Activated B cell treated with CpG ODN at 0.5 μM for 24 hours (primary cell): ENCODE data around the gene RAB11FIP2. TPM values are rescaled to one million over a fixed set of nuclear protein-coding genes. Genes with fewer than 3 reads are reported as not detected.

ENCODE experiments used
- ATAC-seq: fragments of 200-7000 bp; cut with Tn5 transposase; one replicate; pipeline ENCODE4 v1.10.0; 2021; ENCODE audit warnings: low read depth, mild to moderate bottlenecking, moderate library complexity
- CTCF ChIA-PET: fragments of 350-600 bp; sonication (Branson Sonifier 250); formaldehyde crosslinking; loops from one replicate; lab custom pipeline; 2021; ENCODE audit warnings: antibody characterized with exemption; lab: Charles Lee
- POLR2A ChIA-PET: fragments of 350-600 bp; sonication (Branson Sonifier 250); formaldehyde crosslinking; loops from one replicate; lab custom pipeline; 2021; ENCODE audit warnings: antibody characterized with exemption; lab: Charles Lee
- DNase-seq: peaks from one replicate; pipeline ENCODE4 v3.0.0; 2022
- H3K27ac Mint-ChIP-seq: one replicate; pipeline ENCODE4 v1.8.0; 2020; ENCODE audit warnings: mixed read lengths
- H3K27me3 Mint-ChIP-seq: one replicate; pipeline ENCODE4 v1.8.0; 2021; ENCODE audit warnings: mixed read lengths
- H3K36me3 Mint-ChIP-seq: one replicate; pipeline ENCODE4 v1.8.0; 2021; ENCODE audit warnings: low read depth, mixed read lengths
- H3K4me1 Mint-ChIP-seq: one replicate; pipeline ENCODE4 v1.8.0; 2021; ENCODE audit warnings: mixed read lengths
- H3K4me3 Mint-ChIP-seq: one replicate; pipeline ENCODE4 v1.8.0; 2020; ENCODE audit warnings: mild to moderate bottlenecking, mixed read lengths
- H3K9me3 Mint-ChIP-seq: one replicate; pipeline ENCODE4 v1.8.0; 2020; ENCODE audit warnings: mixed read lengths
- intact Hi-C: fragments of 100-400 bp; cut with micrococcal nuclease; formaldehyde crosslinking; loops from one replicate; pipeline ENCODE4 v1.15.1; 2024
- total RNA-seq: library from RNA; stranded (reverse); gene quantifications from 2 replicates; pipeline ENCODE4 v1.2.3, GENCODE V29; 2022
- TF ChIP-seq, protein P1 (sequence below): fragments of 200-600 bp; IDR thresholded peaks from one replicate; pipeline ENCODE4 v1.8.0; 2022; ENCODE audit warnings: antibody characterized with exemption, mild to moderate bottlenecking

RAB11FIP2 gene
- total RNA-seq, 1 donor from 2014 or later: 33.2 TPM

DNA sequence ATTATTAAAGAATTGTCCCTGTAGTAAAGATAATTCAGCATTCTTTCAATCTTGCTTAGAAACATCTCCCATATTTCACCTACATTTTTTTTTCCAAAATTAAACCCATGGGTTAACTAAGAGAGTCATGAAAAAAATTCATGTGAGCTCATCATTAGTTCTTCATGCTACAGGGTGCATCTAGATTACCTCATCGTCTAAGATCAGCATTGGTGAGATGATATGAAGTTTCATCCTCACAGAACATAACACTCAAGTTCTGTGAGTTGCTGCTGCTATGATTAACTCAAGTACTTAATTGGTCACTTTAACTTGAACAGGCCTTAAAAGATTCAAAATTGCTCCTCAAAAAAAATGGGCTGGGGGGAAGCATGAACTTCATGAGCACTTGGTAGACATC, 50.0 kb downstream of the RAB11FIP2 start:
- DNase-seq (no peak), ATAC-seq (no peak)
- CTCF ChIA-PET: no interaction called here
- TF ChIP-seq, protein P1, sequence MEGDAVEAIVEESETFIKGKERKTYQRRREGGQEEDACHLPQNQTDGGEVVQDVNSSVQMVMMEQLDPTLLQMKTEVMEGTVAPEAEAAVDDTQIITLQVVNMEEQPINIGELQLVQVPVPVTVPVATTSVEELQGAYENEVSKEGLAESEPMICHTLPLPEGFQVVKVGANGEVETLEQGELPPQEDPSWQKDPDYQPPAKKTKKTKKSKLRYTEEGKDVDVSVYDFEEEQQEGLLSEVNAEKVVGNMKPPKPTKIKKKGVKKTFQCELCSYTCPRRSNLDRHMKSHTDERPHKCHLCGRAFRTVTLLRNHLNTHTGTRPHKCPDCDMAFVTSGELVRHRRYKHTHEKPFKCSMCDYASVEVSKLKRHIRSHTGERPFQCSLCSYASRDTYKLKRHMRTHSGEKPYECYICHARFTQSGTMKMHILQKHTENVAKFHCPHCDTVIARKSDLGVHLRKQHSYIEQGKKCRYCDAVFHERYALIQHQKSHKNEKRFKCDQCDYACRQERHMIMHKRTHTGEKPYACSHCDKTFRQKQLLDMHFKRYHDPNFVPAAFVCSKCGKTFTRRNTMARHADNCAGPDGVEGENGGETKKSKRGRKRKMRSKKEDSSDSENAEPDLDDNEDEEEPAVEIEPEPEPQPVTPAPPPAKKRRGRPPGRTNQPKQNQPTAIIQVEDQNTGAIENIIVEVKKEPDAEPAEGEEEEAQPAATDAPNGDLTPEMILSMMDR: no peak
- intact Hi-C loops: no loop called here
- no peak overlapping the region for H3K4me3 Mint-ChIP-seq
- peaks cover 29% of the 10 kb centered on the region for H3K36me3 Mint-ChIP-seq
- H3K27me3 Mint-ChIP-seq: no peaks in the 10 kb centered on the region
- no peaks in the 10 kb centered on the region for H3K4me1 Mint-ChIP-seq
- no peak overlapping the region for H3K27ac Mint-ChIP-seq
- POLR2A ChIA-PET: no interaction called here
- H3K9me3 Mint-ChIP-seq: no peaks in the 10 kb centered on the region

DNA sequence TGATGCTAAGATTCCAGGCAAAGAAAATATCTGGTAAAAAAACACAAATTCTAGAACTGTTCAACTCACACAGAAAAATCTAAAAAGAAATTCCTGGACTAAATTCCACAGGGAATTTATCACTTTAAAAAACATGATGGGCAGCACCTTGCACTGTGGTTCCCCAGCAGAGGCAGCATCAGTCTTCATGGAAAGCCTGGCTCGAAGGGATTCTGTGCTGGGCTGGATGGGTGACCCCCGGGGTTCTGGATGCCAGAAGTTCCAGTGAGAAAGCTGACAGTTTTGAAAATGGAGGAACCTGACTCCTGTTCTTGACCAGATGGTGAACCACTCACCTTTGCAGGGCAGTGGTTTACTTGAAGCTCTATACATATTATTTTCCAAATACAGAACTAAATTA, 52.0 kb downstream of the RAB11FIP2 start:
- TF ChIP-seq, protein P1: no peak
- Mint-ChIP-seq H3K9me3 (no peaks in the 10 kb centered on the region), H3K27ac (no peak overlapping the region), H3K4me1 (no peaks in the 10 kb centered on the region), H3K27me3 (no peaks in the 10 kb centered on the region), H3K4me3 (no peak overlapping the region), H3K36me3 (peaks cover 18% of the 10 kb centered on the region)
- no peak for DNase-seq
- CTCF ChIA-PET: no interaction called here
- POLR2A ChIA-PET: no interaction called here
- intact Hi-C loops: no loop called here
- ATAC-seq: no peak

DNA sequence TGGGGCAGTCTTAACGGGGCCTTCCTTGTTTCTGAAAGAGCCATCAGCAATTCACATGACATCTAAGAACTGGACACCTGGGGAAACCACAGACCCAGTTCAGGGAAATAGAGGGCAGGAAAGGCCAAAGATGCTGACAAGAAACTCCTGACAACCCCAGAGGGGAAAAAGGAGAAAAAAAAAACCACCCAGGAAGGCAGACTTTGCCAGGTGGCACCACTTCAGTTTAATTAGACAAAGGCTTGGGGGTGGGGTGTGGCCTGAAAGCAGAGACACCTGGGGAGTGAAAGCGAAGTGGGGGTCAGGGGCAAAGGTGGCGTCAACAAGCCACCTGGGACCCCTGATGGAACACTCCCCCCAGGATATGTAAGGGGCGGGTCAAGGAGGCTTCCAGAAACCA, 53.6 kb downstream of the RAB11FIP2 start:
- CTCF ChIA-PET: no interaction called here
- TF ChIP-seq, protein P1: no peak
- ATAC-seq (no peak), DNase-seq (no peak)
- Mint-ChIP-seq H3K4me3 (no peak overlapping the region), H3K36me3 (peaks cover 7% of the 10 kb centered on the region), H3K27ac (no peak overlapping the region), H3K27me3 (no peaks in the 10 kb centered on the region), H3K4me1 (no peaks in the 10 kb centered on the region), H3K9me3 (no peaks in the 10 kb centered on the region)
- POLR2A ChIA-PET: no interaction called here
- intact Hi-C loops: no loop called here

- H3K36me3 Mint-ChIP-seq: peaks cover 4% of the 10 kb centered on the region
- H3K4me3 Mint-ChIP-seq: no peak overlapping the region
- intact Hi-C loops: no loop called here
- ATAC-seq (no peak), DNase-seq (no peak)
- H3K9me3 Mint-ChIP-seq: peaks cover 10% of the 10 kb centered on the region
- TF ChIP-seq, protein P1: no peak
- no peaks in the 10 kb centered on the region for H3K27me3 Mint-ChIP-seq
- H3K27ac Mint-ChIP-seq: no peak overlapping the region
- CTCF ChIA-PET: no interaction called here
- POLR2A ChIA-PET: no interaction called here
- no peaks in the 10 kb centered on the region for H3K4me1 Mint-ChIP-seq
These were observed 55.0 kb downstream of the RAB11FIP2 start for GRCh38 chr10:117991701-117992100.

DNA sequence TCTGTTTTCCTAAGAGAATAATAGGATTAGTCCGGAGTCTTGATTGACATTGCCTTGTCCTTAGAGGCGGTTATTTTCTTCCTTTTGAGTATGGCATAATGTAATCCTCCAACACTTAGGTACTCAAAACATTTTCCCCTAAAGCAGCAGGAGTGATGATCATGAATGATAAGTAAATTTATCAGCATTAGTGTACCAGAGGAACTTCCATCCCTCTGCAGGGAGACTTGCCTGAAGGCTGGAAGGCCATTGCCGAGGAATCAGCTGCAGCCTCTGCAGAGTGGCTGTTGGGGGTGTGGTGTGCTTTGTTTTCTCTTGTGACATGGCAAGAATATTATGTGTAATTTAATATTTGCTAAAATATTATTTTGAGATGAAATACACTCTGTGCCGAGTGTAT, 56.8 kb downstream of the RAB11FIP2 start:
- peaks cover 16% of the 10 kb centered on the region for H3K9me3 Mint-ChIP-seq
- no peak overlapping the region for H3K4me3 Mint-ChIP-seq
- TF ChIP-seq, protein P1: no peak
- H3K4me1 Mint-ChIP-seq: no peaks in the 10 kb centered on the region
- H3K27me3 Mint-ChIP-seq: no peaks in the 10 kb centered on the region
- no peak overlapping the region for H3K27ac Mint-ChIP-seq
- H3K36me3 Mint-ChIP-seq: peaks cover 3% of the 10 kb centered on the region
- ATAC-seq: no peak
- intact Hi-C loops: no loop called here
- no peak for DNase-seq
- CTCF ChIA-PET: no interaction called here
- POLR2A ChIA-PET: no interaction called here
